ENCODE measurements around the gene UBE2G2. TPM values are rescaled to one million over a fixed set of nuclear protein-coding genes. Genes with fewer than 3 reads are reported as not detected.

Gene UBE2G2
- total RNA-seq, 1 experiment from 2014 or later: 121 TPM

GRCh38 chr21:44844256-44844655 lies 42.6 kb upstream of the UBE2G2 start:
- Histone ChIP-seq H2AK5ac (ENCODE audit: insufficient read length, low read length) (no peak overlapping the region), H2AFZ (ENCODE audit: low read length) (no peak overlapping the region), H2BK12ac (ENCODE audit: insufficient read length, low read depth, low read length) (no peak overlapping the region), H3K23ac (ENCODE audit: insufficient read length, low read depth, low read length) (no peak overlapping the region), H3K18ac (ENCODE audit: insufficient read length, low read depth, low read length) (peak overlapping the region; percentile 33), H3K4me2 (ENCODE audit: insufficient read depth, insufficient read length, low read length) (peak overlapping the region; percentile 20), H2BK20ac (ENCODE audit: low read depth, low read length, poor library complexity, severe bottlenecking) (no peak overlapping the region), H3T11ph (ENCODE audit: low read length) (no peak overlapping the region), H3K23me2 (ENCODE audit: insufficient read length, low read depth, low read length, poor library complexity, severe bottlenecking) (no peaks in the 10 kb centered on the region), H3K79me2 (ENCODE audit: insufficient read depth, low read length) (no peaks in the 10 kb centered on the region), H4K8ac (replicated peaks; ENCODE audit: insufficient read length, low read depth, low read length) (no peak overlapping the region), H2BK120ac (ENCODE audit: low read depth, low read length, poor library complexity, severe bottlenecking) (no peak overlapping the region), H3K9ac (ENCODE audit: extremely low read depth, insufficient read length, low read length) (no peak overlapping the region), H2BK5ac (ENCODE audit: insufficient read length, low read length) (no peak overlapping the region), H3K79me1 (ENCODE audit: insufficient read depth, low read depth, low read length, poor library complexity, severe bottlenecking) (no peaks in the 10 kb centered on the region), H3K4ac (ENCODE audit: low read depth, low read length) (no peak overlapping the region), H3K56ac (ENCODE audit: insufficient read length, low read depth, low read length) (no peak overlapping the region), H3K14ac (ENCODE audit: insufficient read depth, low read length) (no peak overlapping the region; the same call in 1 of the 2 replicates), H3K9me3 (ENCODE audit: control insufficient read depth, low read depth, low read length) (no peaks in the 10 kb centered on the region), H3K4me1 (ENCODE audit: insufficient read depth, low read length) (0 out of 2 replicates have a peak, but pooled peaks cover 2% of the 10 kb centered on the region), H4K5ac (ENCODE audit: insufficient read length, low read depth, low read length) (no peak overlapping the region), H4K20me1 (ENCODE audit: control insufficient read depth, insufficient read depth, insufficient read length) (no peaks in the 10 kb centered on the region), H4K91ac (ENCODE audit: insufficient read length, low read depth, low read length) (no peak overlapping the region), H2BK15ac (ENCODE audit: low read depth, low read length) (no peak overlapping the region), H3K27ac (ENCODE audit: insufficient read length, low read depth, low read length) (no peak overlapping the region), H3K27me3 (ENCODE audit: insufficient read depth, low read length) (no peaks in the 10 kb centered on the region)
- Mint-ChIP-seq H3K27me3 (ENCODE audit: low read depth) (peaks cover 3% of the 10 kb centered on the region; the same call in 1 of the 2 replicates), H3K36me3 (ENCODE audit: insufficient read depth in 1 of 3, low read depth in 3 of 3) (peaks cover 4 to 8% (median 8%) of the 10 kb centered on the region in 3 experiments; a peak in 6 of 7 replicates), H3K9me3 (no peaks in the 10 kb centered on the region), H3K4me1 (peaks cover 13 to 21% of the 10 kb centered on the region in 2 experiments), H3K4me3 (peak overlapping the region; percentile 42 to 56), H3K27ac (peak overlapping the region in 1 of 3 experiments; percentile 43; a peak in 2 of 7 replicates)
- TF ChIP-seq, protein P1, sequence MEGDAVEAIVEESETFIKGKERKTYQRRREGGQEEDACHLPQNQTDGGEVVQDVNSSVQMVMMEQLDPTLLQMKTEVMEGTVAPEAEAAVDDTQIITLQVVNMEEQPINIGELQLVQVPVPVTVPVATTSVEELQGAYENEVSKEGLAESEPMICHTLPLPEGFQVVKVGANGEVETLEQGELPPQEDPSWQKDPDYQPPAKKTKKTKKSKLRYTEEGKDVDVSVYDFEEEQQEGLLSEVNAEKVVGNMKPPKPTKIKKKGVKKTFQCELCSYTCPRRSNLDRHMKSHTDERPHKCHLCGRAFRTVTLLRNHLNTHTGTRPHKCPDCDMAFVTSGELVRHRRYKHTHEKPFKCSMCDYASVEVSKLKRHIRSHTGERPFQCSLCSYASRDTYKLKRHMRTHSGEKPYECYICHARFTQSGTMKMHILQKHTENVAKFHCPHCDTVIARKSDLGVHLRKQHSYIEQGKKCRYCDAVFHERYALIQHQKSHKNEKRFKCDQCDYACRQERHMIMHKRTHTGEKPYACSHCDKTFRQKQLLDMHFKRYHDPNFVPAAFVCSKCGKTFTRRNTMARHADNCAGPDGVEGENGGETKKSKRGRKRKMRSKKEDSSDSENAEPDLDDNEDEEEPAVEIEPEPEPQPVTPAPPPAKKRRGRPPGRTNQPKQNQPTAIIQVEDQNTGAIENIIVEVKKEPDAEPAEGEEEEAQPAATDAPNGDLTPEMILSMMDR (conservative IDR thresholded peaks at IDR 0.05): no peak
- WGBS (ENCODE audit: extremely low coverage, insufficient read length, low lambda C conversion rate): no CpG with 5 or more reads among the region's 16 CpGs
- DNase-seq: peak; percentile 63

Measured in H9 (cell line).